Measurements from ENCODE around the gene FAM53B.

FAM53B gene

DNA sequence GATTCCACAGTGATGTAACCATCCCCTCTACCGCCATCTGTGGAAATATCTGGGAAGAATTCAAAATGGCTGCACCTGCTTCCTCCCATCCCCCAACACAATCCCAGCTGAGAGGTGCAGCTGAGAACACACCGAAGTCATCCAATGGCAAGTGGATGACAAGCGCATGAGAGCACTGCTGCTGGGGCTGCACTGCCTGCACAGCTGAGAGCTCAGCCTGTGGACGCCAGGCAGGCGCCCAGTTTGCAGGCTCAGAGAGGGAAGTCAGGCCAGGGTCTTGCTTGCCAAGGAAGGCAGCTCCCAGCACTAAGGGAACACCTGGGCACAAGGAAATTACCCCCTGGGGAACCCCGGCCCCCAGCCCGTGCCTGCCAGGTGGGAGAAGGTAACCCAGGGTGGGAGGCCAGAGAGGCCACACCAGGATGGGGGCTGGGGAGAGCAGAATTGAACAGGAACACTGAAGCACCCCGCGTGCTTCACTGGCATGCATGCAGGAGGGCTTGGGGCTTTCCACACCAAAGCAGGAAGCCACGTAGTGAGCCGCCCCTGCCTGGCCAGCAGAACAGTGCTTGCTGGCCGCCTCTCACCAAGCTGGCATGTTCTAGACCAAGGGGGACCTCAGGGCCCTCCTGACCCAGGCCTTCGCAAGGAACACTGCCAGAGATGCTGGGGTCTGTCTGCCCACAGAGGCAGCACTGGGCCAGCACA is 46.2 kb downstream of the FAM53B start:
- no peak overlapping the region for H3K4me3 ChIP-seq (ENCODE audit: low read depth in 1 of 2, low read length in 1 of 2)
- H3K4me1 ChIP-seq (ENCODE audit: control insufficient read depth in 1 of 2, insufficient read depth in 1 of 2, low read depth in 1 of 2, low read length in 1 of 2), result peaks cover 53 to 56% of the 10 kb centered on the region in 2 experiments
- peaks cover 31% of the 10 kb centered on the region for H3K36me3 ChIP-seq
- H3K27me3 ChIP-seq, result no peaks in the 10 kb centered on the region
- no peaks in the 10 kb centered on the region for H3K9me3 ChIP-seq
- peak overlapping the region; percentile 94 for H3K27ac ChIP-seq
- no peak for TF ChIP-seq CTCF (IDR thresholded peaks at IDR 0.05)

DNA sequence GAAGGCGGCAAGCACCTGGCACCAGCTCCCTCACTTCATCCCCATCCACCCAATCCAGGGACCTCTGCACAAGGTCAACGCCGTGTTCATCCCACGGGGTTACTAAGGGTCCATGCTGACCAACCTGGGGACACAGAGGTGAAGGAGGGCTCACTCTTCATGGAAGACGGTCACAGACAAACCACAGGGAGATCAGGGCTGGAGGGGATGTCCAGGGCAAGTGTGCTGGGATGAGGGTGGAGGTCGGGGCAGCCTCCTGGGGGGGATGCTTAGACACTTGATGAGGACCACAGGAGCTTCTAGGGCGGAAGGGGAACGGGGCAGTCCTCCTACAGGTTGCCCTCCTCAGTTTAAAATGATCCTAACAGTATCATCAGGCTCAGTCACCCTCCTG is 46.7 kb downstream of the FAM53B start:
- Histone ChIP-seq H3K36me3 (peaks cover 34% of the 10 kb centered on the region), H3K4me1 (ENCODE audit: control insufficient read depth in 1 of 2, insufficient read depth in 1 of 2, low read depth in 1 of 2, low read length in 1 of 2) (peaks cover 48 to 50% of the 10 kb centered on the region in 2 experiments)

DNA sequence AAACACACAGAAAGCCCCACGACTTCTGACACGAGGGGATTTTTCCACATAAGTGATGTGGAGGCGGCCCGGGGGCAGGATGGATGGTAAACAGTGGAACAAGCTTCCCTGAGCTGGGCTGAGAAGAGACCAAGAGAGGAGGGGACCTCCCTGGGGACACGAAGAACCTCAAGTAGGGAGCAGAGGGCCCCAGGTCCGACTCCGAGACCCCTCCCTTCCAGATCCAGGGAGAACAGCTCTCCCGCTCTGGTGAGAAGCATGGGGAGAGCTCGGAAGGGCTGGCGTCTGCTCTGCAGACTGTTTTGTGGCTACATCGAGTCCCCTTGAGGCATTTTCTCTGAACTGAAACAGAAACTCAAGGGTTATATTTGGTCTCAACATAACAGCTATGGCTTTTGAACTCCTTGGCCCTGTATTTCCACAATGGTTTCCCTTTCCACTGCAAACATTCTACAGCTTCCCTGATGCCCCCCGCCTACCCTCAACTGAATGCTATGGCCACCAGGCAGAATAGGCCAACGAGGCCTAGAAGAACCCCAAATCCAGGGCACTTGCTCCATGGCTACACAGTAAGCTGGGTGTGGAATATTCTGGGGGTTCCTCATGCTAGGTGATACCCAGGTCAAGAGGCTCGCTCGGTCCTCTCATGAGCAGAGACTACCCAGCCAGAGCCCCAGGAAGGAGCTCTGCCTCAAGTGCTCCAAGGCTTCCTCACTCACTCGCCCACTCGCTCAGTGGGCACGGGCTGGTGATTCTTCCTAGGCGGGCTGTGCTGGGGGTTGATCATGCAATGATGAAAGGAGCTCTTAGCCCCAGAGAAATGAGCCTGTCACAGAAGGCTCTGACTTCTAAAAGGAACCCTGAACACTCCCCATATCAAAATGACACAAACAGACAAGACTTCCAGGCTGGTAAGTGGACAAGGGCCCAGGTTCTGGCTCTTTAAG is 47.5 kb downstream of the FAM53B start:
- TF ChIP-seq CTCF (IDR thresholded peaks at IDR 0.05), result no peak
- Histone ChIP-seq H3K9me3 (no peaks in the 10 kb centered on the region), H3K4me1 (ENCODE audit: control insufficient read depth in 1 of 2, insufficient read depth in 1 of 2, low read depth in 1 of 2, low read length in 1 of 2) (peaks cover 40 to 43% of the 10 kb centered on the region in 2 experiments), H3K27ac (peak overlapping the region; percentile 94), H3K27me3 (no peaks in the 10 kb centered on the region), H3K36me3 (peaks cover 37% of the 10 kb centered on the region), H3K4me3 (ENCODE audit: low read depth in 1 of 2, low read length in 1 of 2) (no peak overlapping the region)

More for the DNA sequence above, 46.7 kb downstream of the FAM53B start:
- Histone ChIP-seq H3K9me3 (no peaks in the 10 kb centered on the region), H3K27me3 (no peaks in the 10 kb centered on the region), H3K4me3 (ENCODE audit: low read depth in 1 of 2, low read length in 1 of 2) (no peak overlapping the region), H3K27ac (peak overlapping the region; percentile 94)
- no peak for TF ChIP-seq CTCF (IDR thresholded peaks at IDR 0.05)

DNA sequence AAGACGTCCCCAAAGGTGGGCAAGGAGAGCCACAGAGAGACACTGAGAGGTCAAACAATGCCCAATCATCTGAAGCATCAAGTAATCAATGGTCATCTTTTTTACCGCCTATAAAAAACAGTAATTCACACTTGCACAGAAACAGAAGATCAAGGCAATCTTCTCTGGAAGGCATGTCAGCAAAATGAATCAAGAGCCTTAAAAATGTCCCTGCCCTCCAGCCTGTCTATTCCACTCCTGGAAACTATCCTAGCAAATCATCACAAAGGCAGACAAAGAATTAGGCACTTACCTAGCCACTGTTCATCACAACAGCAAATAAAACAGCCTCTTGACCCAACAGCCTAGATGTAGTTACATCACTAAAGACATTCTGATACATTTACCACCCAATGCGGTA is 48.9 kb downstream of the FAM53B start:
- Histone ChIP-seq H3K4me1 (ENCODE audit: control insufficient read depth in 1 of 2, insufficient read depth in 1 of 2, low read depth in 1 of 2, low read length in 1 of 2) (peaks cover 26 to 28% of the 10 kb centered on the region in 2 experiments), H3K36me3 (peaks cover 40% of the 10 kb centered on the region), H3K27ac (peak overlapping the region; percentile 94), H3K4me3 (ENCODE audit: low read depth in 1 of 2, low read length in 1 of 2) (no peak overlapping the region), H3K27me3 (no peaks in the 10 kb centered on the region), H3K9me3 (no peaks in the 10 kb centered on the region)
- no peak for TF ChIP-seq CTCF (IDR thresholded peaks at IDR 0.05)

- Histone ChIP-seq H3K27me3 (no peaks in the 10 kb centered on the region), H3K36me3 (peaks cover 45% of the 10 kb centered on the region), H3K4me3 (ENCODE audit: low read depth in 1 of 2, low read length in 1 of 2) (no peak overlapping the region), H3K27ac (peak overlapping the region; percentile 11), H3K9me3 (no peaks in the 10 kb centered on the region), H3K4me1 (ENCODE audit: control insufficient read depth in 1 of 2, insufficient read depth in 1 of 2, low read depth in 1 of 2, low read length in 1 of 2) (peaks cover 20 to 22% of the 10 kb centered on the region in 2 experiments)
- no peak for TF ChIP-seq CTCF (IDR thresholded peaks at IDR 0.05)
Measured at GRCh38 chr10:124694481-124695220, 49.5 kb downstream of the FAM53B start.
